H1 (cell line): Measurements from ENCODE around the gene TSHZ2.

Source experiments
- HDAC6 ChIP-seq: IDR thresholded peaks from one replicate; pipeline ENCODE4 v1.7.1; 2012; ENCODE audit warnings: low read depth, mild to moderate bottlenecking, inconsistent platforms, low read length, moderate library complexity
- POLR2A ChIP-seq, 2 experiments: IDR thresholded peaks; 1 replicate in 1 of 2; 2 replicates in 1 of 2; pipeline ENCODE4 v1.6.1; 2011; ENCODE audit warnings: low read depth in 2 of 2, low read length in 2 of 2, mild to moderate bottlenecking in 2 of 2; ENCODE audit errors: control extremely low read depth in 1 of 2
- RFX5 ChIP-seq: IDR thresholded peaks from 2 replicates; pipeline ENCODE4 v1.6.1; 2011; ENCODE audit warnings: low read depth, low read length, improper control_type of control experiment, borderline replicate concordance
- TF ChIP-seq, protein P1 (sequence below), 3 experiments: IDR thresholded peaks; 1 replicate in 2 of 3; 2 replicates in 1 of 3; pipeline versions ENCODE4 v1.5.1 to v1.6.1; 2011; ENCODE audit warnings: low read length in 3 of 3, mild to moderate bottlenecking in 3 of 3, inconsistent platforms in 2 of 3, low read depth in 1 of 3, moderate library complexity in 1 of 3; ENCODE audit not compliant: insufficient read depth in 1 of 3; ENCODE audit errors: control extremely low read depth in 1 of 3

DNA sequence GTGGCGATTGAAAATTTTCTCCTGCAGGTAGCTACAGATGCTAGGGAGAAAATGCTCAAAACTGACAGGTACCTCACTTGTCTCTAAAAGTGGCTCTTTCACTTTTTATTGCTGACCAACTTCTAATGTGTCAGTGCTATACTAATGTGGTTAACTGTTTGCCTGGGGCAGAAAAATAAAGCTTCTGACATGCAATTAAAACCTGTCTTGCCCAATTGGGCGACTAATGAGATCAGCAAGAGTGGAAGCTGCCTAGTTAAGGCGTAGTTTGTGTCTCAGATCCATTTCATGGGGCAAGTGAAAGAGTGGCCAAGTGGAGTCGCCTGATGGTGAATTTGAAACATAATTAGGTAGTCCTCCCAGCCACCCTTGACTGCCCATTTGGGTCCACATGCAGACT lies 193.3 kb downstream of the TSHZ2 start:
- TF ChIP-seq, protein P1, sequence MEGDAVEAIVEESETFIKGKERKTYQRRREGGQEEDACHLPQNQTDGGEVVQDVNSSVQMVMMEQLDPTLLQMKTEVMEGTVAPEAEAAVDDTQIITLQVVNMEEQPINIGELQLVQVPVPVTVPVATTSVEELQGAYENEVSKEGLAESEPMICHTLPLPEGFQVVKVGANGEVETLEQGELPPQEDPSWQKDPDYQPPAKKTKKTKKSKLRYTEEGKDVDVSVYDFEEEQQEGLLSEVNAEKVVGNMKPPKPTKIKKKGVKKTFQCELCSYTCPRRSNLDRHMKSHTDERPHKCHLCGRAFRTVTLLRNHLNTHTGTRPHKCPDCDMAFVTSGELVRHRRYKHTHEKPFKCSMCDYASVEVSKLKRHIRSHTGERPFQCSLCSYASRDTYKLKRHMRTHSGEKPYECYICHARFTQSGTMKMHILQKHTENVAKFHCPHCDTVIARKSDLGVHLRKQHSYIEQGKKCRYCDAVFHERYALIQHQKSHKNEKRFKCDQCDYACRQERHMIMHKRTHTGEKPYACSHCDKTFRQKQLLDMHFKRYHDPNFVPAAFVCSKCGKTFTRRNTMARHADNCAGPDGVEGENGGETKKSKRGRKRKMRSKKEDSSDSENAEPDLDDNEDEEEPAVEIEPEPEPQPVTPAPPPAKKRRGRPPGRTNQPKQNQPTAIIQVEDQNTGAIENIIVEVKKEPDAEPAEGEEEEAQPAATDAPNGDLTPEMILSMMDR (IDR thresholded peaks at IDR 0.05; ENCODE audit: control extremely low read depth in 1 of 3, insufficient read depth in 1 of 3, low read depth in 1 of 3, low read length in 3 of 3), result no peak
- TF ChIP-seq RFX5, result no peak
- no peak for TF ChIP-seq HDAC6
- TF ChIP-seq POLR2A (IDR thresholded peaks at IDR 0.05; ENCODE audit: control extremely low read depth in 1 of 2, low read depth in 2 of 2, low read length in 2 of 2), result no peak
